Measurements from ENCODE around the gene FRAS1.

DNA sequence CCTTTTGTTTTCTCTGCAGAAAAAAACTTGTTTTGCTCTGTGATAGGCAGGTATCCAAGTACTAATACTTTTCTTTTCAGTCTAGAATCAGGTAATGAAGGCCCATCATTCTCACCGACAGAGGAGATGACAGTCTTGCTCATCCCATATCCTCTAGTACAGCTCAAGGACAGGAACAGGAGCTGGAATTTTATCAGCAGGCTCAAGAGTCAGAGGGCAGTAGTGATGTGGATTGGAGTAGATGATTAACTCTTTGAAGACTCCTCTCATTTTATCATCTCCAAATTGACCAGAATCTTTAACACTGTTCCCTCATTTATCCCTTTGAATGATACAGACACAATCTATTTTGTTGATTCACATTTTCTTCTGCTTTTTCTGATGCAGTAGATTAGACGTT, 162.7 kb downstream of the FRAS1 start:
- TF ChIP-seq, protein P1, sequence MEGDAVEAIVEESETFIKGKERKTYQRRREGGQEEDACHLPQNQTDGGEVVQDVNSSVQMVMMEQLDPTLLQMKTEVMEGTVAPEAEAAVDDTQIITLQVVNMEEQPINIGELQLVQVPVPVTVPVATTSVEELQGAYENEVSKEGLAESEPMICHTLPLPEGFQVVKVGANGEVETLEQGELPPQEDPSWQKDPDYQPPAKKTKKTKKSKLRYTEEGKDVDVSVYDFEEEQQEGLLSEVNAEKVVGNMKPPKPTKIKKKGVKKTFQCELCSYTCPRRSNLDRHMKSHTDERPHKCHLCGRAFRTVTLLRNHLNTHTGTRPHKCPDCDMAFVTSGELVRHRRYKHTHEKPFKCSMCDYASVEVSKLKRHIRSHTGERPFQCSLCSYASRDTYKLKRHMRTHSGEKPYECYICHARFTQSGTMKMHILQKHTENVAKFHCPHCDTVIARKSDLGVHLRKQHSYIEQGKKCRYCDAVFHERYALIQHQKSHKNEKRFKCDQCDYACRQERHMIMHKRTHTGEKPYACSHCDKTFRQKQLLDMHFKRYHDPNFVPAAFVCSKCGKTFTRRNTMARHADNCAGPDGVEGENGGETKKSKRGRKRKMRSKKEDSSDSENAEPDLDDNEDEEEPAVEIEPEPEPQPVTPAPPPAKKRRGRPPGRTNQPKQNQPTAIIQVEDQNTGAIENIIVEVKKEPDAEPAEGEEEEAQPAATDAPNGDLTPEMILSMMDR (IDR thresholded peaks at IDR 0.05) = no peak
- no peak for TF ChIP-seq REST (IDR thresholded peaks at IDR 0.05; ENCODE audit: insufficient read depth in 1 of 2, low read depth in 2 of 2, low read length in 1 of 2)

Measured in Panc1 (cell line).